ENCODE data around the gene EIF5A2.

EIF5A2 gene

DNA sequence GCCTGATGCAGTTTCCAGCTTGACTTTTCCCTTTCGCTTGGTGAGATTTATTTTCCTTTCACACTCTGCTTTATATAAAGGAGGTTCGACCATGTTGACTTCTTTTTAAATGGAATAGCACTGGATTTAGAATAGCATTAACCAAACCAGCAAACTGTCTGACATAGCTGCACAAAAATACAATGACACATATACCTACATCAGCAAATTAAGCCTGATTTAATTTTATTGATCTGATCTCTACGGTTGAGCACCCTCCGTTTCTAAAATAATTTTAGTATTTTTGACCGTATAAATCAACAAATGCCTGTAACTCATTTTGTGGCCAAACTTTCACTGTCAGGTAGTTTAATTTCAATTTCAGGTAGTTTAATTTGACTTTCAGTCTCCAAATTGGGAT is 5.8 kb upstream of the EIF5A2 start:
- no peaks in the 10 kb centered on the region for H3K27me3 ChIP-seq (replicated peaks; ENCODE audit: control insufficient read depth, insufficient read depth, low read length)
- TF ChIP-seq, protein P1, sequence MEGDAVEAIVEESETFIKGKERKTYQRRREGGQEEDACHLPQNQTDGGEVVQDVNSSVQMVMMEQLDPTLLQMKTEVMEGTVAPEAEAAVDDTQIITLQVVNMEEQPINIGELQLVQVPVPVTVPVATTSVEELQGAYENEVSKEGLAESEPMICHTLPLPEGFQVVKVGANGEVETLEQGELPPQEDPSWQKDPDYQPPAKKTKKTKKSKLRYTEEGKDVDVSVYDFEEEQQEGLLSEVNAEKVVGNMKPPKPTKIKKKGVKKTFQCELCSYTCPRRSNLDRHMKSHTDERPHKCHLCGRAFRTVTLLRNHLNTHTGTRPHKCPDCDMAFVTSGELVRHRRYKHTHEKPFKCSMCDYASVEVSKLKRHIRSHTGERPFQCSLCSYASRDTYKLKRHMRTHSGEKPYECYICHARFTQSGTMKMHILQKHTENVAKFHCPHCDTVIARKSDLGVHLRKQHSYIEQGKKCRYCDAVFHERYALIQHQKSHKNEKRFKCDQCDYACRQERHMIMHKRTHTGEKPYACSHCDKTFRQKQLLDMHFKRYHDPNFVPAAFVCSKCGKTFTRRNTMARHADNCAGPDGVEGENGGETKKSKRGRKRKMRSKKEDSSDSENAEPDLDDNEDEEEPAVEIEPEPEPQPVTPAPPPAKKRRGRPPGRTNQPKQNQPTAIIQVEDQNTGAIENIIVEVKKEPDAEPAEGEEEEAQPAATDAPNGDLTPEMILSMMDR (IDR thresholded peaks at IDR 0.05; ENCODE audit: insufficient read depth, low read length, poor library complexity, severe bottlenecking), result no peak
- H3K36me3 ChIP-seq (ENCODE audit: control insufficient read depth, insufficient read depth, low read length), result no peaks in the 10 kb centered on the region
- H3K4me3 ChIP-seq (replicated peaks; ENCODE audit: low read depth, low read length), result no peak overlapping the region
- DNase-seq (ENCODE audit: extremely low read depth, insufficient read length), result no peak

DNA sequence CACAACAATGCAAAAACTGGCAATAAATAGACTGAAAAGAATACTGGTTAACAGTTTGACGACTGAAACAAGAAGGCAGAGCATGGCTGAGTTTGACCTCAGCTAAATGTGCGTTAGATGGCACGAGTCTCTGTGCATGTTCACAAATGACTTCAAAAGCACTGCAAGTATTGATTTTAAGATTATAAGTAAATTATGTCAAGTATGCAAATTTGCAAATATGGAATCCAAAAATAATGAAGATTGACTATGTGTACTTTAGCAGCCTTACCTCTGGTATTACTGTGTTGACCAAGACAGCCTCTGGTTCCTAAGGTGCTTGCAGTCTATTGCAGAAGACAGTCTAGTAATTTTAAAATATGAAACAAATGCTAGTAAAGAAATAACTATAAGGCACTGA is 2.6 kb upstream of the EIF5A2 start:
- Histone ChIP-seq H3K27me3 (replicated peaks; ENCODE audit: control insufficient read depth, insufficient read depth, low read length) (no peaks in the 10 kb centered on the region), H3K36me3 (ENCODE audit: control insufficient read depth, insufficient read depth, low read length) (no peaks in the 10 kb centered on the region), H3K4me3 (replicated peaks; ENCODE audit: low read depth, low read length) (no peak overlapping the region)
- TF ChIP-seq, protein P1 (IDR thresholded peaks at IDR 0.05; ENCODE audit: insufficient read depth, low read length, poor library complexity, severe bottlenecking), result no peak
- DNase-seq (ENCODE audit: extremely low read depth, insufficient read length), result no peak

DNA sequence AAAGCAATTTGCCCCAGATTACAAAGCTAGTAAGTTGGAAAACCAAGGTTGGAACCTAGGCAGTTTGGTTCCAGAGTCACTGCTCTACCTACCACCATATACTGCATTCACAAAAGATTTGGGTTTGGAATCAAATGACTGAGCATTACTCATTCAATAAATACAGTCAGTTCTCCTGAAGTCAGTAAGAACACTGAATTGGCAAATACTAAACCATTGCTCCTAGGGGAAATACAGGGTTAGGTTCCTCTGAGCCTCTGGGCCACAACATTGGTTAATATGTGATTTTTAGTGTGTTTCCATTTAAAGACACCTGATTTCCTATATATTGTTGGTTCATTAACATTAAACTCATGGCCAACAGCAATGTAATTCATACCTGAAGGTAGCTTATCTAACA is 2.1 kb upstream of the EIF5A2 start:
- no peaks in the 10 kb centered on the region for H3K36me3 ChIP-seq (ENCODE audit: control insufficient read depth, insufficient read depth, low read length)
- no peaks in the 10 kb centered on the region for H3K27me3 ChIP-seq (replicated peaks; ENCODE audit: control insufficient read depth, insufficient read depth, low read length)
- no peak overlapping the region for H3K4me3 ChIP-seq (replicated peaks; ENCODE audit: low read depth, low read length)
- TF ChIP-seq, protein P1 (IDR thresholded peaks at IDR 0.05; ENCODE audit: insufficient read depth, low read length, poor library complexity, severe bottlenecking), result no peak
- no peak for DNase-seq (ENCODE audit: extremely low read depth, insufficient read length)

DNA sequence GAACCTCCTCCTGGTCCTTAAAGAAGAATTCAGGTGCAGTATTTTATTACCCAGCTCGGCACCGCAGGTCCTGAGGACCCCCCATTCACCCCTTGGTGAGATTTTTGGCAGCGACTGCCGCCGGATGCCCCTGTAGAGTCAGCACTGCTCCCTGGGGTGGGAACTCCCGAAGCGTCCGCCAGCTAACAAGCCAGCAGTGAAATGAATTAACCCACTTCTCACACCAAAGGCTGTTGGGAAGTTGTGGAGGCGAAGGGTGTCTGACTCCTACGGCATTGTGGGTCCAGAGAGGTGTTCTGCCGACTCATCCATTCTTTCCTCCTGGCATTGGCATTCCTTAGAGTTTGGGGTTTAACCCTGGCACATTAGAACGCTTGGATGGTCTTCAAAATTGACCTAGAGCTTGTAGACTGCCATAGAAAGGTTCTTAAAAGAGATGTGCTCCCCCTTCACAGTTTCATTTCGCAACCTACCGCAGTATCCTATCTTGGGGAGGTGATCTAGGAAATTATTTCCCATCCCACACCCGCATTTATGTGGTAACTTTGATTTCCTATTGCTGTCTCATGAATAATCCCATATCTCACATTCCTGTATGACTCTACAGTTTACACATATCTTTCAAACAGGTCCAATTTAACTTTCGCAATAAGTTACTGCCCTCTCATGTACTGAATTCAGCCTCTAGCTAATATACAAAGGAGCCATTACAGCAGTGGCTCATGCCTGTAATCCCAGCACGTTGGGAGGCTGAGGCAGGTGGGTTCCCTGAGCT is 879 bp upstream of the EIF5A2 start:
- TF ChIP-seq, protein P1 (IDR thresholded peaks at IDR 0.05; ENCODE audit: insufficient read depth, low read length, poor library complexity, severe bottlenecking), result no peak
- Histone ChIP-seq H3K36me3 (ENCODE audit: control insufficient read depth, insufficient read depth, low read length) (no peaks in the 10 kb centered on the region), H3K27me3 (replicated peaks; ENCODE audit: control insufficient read depth, insufficient read depth, low read length) (no peaks in the 10 kb centered on the region), H3K4me3 (replicated peaks; ENCODE audit: low read depth, low read length) (no peak overlapping the region)
- DNase-seq (ENCODE audit: extremely low read depth, insufficient read length), result no peak

DNA sequence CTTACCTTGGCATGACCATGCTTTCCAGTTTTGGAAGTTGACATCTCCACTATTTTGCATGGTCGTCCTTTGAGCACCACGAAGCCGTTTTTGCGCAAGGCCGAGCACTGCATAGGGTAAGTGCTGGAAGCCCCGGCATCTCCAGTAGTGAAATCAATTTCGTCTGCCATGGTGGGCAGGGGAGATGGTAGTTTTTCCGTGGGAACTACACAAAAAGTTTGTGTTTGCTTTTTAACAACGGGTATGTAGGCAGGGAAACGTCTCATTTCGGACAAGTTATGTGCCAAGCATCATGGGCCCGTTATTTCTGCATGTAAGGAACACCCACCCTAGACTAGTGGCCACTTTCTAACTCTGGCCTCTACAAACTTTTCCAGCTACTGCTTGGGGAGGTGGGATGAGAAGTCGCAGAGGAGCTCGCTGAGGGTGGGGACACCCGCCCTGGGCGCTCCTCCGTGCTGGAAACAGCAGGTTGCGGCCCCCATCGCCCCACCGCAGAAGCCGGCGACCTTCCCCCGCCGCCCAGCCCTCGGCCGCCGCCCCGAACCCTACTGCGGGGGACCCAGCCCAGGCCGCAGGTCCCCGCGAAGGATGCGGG is 701 bp downstream of the EIF5A2 start:
- Histone ChIP-seq H3K27me3 (replicated peaks; ENCODE audit: control insufficient read depth, insufficient read depth, low read length) (no peaks in the 10 kb centered on the region), H3K4me3 (replicated peaks; ENCODE audit: low read depth, low read length) (peak overlapping the region; percentile 70), H3K36me3 (ENCODE audit: control insufficient read depth, insufficient read depth, low read length) (no peaks in the 10 kb centered on the region)
- TF ChIP-seq, protein P1 (IDR thresholded peaks at IDR 0.05; ENCODE audit: insufficient read depth, low read length, poor library complexity, severe bottlenecking), result no peak
- DNase-seq (ENCODE audit: extremely low read depth, insufficient read length), result no peak
